GM18909 (cell line): ENCODE measurements around the gene ETFBKMT.
"Not testable (repeated sequence)": the region's sequence is repeated elsewhere in the genome, so short reads cannot be mapped to it uniquely, and the experiment has no call there.

Experiments used
- ATAC-seq: cut with Tn5 transposase; IDR thresholded peaks from one replicate; pipeline ENCODE4 v1.9.1; 2021; ENCODE audit warnings: mild to moderate bottlenecking; ENCODE audit not compliant: unreplicated experiment, poor library complexity

Gene ETFBKMT

GRCh38 chr12:31714406-31715271 lies 55.2 kb downstream of the ETFBKMT start:
- no peak for ATAC-seq

GRCh38 chr12:31715283-31715825 lies 55.9 kb downstream of the ETFBKMT start:
- no peak for ATAC-seq

GRCh38 chr12:31716998-31717397 lies 57.5 kb downstream of the ETFBKMT start:
- not testable (repeated sequence) for ATAC-seq

GRCh38 chr12:31718542-31719198 lies 59.2 kb downstream of the ETFBKMT start:
- ATAC-seq = not testable (repeated sequence)

GRCh38 chr12:31722580-31722979 lies 63.1 kb downstream of the ETFBKMT start:
- ATAC-seq = no peak
